HG02981 (cell line): ENCODE results near the gene IQGAP1.
"Not testable (repeated sequence)": the region's sequence is repeated elsewhere in the genome, so short reads cannot be mapped to it uniquely, and the experiment has no call there.

Source experiments
- ATAC-seq: cut with Tn5 transposase; IDR thresholded peaks from one replicate; pipeline ENCODE4 v1.9.1; 2021; ENCODE audit warnings: mild to moderate bottlenecking, moderate library complexity; ENCODE audit not compliant: unreplicated experiment

Gene IQGAP1

GRCh38 chr15:90409587-90409986, 21.5 kb downstream of the IQGAP1 start:
- not testable (repeated sequence) for ATAC-seq

GRCh38 chr15:90410316-90410715, 22.3 kb downstream of the IQGAP1 start:
- not testable (repeated sequence) for ATAC-seq

GRCh38 chr15:90411176-90411575, 23.1 kb downstream of the IQGAP1 start:
- ATAC-seq = no peak

- peak; percentile 84 for ATAC-seq
These were observed 24.5 kb downstream of the IQGAP1 start for GRCh38 chr15:90412356-90413194.

GRCh38 chr15:90413411-90414379, 25.7 kb downstream of the IQGAP1 start:
- ATAC-seq = no peak

GRCh38 chr15:90414408-90415028, 26.5 kb downstream of the IQGAP1 start:
- no peak for ATAC-seq

- not testable (repeated sequence) for ATAC-seq
These were observed 28.0 kb downstream of the IQGAP1 start for GRCh38 chr15:90416052-90416451.

GRCh38 chr15:90418627-90419026, 30.6 kb downstream of the IQGAP1 start:
- no peak for ATAC-seq

- ATAC-seq = no peak
These were observed 31.2 kb downstream of the IQGAP1 start for GRCh38 chr15:90419206-90419605.

GRCh38 chr15:90419738-90420406, 31.8 kb downstream of the IQGAP1 start:
- ATAC-seq = no peak

- ATAC-seq = no peak
These were observed 32.4 kb downstream of the IQGAP1 start for GRCh38 chr15:90420451-90420850.

- no peak for ATAC-seq
These were observed 33.5 kb downstream of the IQGAP1 start for GRCh38 chr15:90421527-90421926.

GRCh38 chr15:90422043-90422442, 34.0 kb downstream of the IQGAP1 start:
- ATAC-seq = no peak

- no peak for ATAC-seq
These were observed 34.9 kb downstream of the IQGAP1 start for GRCh38 chr15:90422936-90423335.

- ATAC-seq = no peak
These were observed 35.8 kb downstream of the IQGAP1 start for GRCh38 chr15:90423801-90424319.

GRCh38 chr15:90425726-90426346, 37.8 kb downstream of the IQGAP1 start:
- ATAC-seq = no peak

- ATAC-seq = no peak
These were observed 39.1 kb downstream of the IQGAP1 start for GRCh38 chr15:90427185-90427584.

GRCh38 chr15:90432253-90432652, 44.2 kb downstream of the IQGAP1 start:
- ATAC-seq = no peak

GRCh38 chr15:90435652-90436337, 47.8 kb downstream of the IQGAP1 start:
- no peak for ATAC-seq
